ENCODE data around the gene SEC31B. TPM values are rescaled to one million over a fixed set of nuclear protein-coding genes. Genes with fewer than 3 reads are reported as not detected.

The SEC31B gene
- total and polyA plus RNA-seq, 9 donors: 5.3 to 15.6 (median 8.9) TPM

DNA sequence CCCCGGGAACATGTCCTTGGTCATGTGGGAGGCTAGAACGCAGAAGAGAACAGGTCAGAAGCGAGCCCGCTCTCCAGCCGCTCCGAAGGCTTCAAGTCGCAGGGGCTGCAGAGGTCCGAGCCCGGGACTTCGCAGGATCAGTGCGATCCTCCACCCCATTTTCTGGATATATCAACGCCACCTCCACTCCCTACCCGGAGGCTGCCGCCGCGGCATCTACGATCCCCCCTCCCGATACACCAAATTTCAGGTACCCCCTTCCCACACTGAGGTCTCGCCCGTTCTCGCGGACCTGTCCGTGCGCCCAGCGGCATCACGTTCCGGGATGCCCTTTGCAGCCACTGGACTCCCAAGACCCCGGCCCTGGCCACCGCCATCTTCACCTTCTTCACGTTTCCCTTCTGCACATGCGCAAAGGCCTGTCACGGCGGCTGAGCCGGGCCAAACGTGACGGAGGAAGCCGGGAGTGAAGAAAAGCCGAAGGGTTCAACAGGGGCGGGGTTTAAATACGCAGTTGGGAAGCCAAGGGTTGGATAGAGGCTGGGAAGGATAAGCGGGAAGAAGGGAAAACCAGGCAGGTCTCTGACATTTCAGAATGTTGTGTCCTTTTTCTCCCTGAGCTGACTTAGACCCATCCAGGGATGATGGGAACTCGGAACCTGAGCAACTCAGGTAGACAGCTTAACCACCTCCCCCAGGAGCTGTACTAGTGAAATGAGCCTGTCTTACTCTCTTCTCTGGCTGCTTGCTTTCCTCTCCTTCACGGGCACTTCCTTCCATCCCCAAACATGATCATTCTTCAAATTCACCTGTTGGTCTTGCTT, 10.0 kb upstream of the SEC31B start, which contains the start of gene NDUFB8:
TSS of gene NDUFB8 (minus strand) at position 397 of the 824 bp plus-strand sequence. CDS start at position 377, 20 bp downstream.
- peak; percentile 96 for DNase-seq
- H3K4me1 ChIP-seq (ENCODE audit: control insufficient read depth, insufficient read depth, low read length): peaks cover 10% of the 10 kb centered on the region
- 0% methylated on average over 41 of the region's 43 CpGs for WGBS (ENCODE audit: insufficient coverage)
- peak within 1 kb of the TSS; percentile 92 for H3K27ac ChIP-seq (ENCODE audit: low read length)
- peak within 1 kb of the TSS; percentile 90 for H3K4me3 ChIP-seq (ENCODE audit: low read length)
- no peaks in the 10 kb centered on the region for H3K9me3 ChIP-seq (replicated peaks; ENCODE audit: control insufficient read depth, low read depth, low read length)
- H3K27me3 ChIP-seq (ENCODE audit: control insufficient read depth, insufficient read depth, low read length): no peaks in the 10 kb centered on the region
- H3K36me3 ChIP-seq (ENCODE audit: control insufficient read depth, insufficient read depth, low read length): peaks cover 30% of the 10 kb centered on the region

DNA sequence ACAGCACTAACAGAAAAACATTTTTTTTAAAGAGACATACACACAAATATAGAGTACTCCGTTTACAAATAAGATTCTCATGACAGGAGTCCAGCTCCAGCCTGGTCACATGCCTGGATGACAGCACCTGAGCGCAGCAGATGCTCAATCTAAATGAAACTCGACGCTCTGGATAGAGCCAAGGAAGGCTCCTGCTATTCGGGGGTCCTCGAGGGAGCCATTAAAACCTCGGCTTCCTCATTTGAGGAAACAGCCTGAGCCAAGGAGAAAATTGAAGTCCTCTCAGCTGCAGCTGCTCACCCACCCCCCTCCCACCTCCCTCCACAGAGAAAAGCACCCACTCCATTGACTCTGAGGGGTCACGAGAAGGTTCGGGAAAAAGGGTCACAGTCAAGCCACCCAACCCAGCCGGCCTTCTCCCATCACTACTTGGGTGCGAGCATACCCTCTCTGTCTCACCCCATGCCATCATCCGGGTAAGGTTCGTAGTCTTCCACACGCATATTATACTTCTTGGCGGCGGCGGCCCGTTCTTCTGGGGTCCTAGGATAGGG, 9.3 kb upstream of the SEC31B start:
- Histone ChIP-seq H3K36me3 (ENCODE audit: control insufficient read depth, insufficient read depth, low read length) (peaks cover 37% of the 10 kb centered on the region), H3K27ac (ENCODE audit: low read length) (peak overlapping the region; percentile 92), H3K9me3 (replicated peaks; ENCODE audit: control insufficient read depth, low read depth, low read length) (no peaks in the 10 kb centered on the region), H3K27me3 (ENCODE audit: control insufficient read depth, insufficient read depth, low read length) (no peaks in the 10 kb centered on the region), H3K4me3 (ENCODE audit: low read length) (peak overlapping the region; percentile 90), H3K4me1 (ENCODE audit: control insufficient read depth, insufficient read depth, low read length) (peaks cover 10% of the 10 kb centered on the region)
- peak; percentile 94 for DNase-seq
- under 1% methylated on average over 11 of the region's 18 CpGs for WGBS (ENCODE audit: insufficient coverage)

DNA sequence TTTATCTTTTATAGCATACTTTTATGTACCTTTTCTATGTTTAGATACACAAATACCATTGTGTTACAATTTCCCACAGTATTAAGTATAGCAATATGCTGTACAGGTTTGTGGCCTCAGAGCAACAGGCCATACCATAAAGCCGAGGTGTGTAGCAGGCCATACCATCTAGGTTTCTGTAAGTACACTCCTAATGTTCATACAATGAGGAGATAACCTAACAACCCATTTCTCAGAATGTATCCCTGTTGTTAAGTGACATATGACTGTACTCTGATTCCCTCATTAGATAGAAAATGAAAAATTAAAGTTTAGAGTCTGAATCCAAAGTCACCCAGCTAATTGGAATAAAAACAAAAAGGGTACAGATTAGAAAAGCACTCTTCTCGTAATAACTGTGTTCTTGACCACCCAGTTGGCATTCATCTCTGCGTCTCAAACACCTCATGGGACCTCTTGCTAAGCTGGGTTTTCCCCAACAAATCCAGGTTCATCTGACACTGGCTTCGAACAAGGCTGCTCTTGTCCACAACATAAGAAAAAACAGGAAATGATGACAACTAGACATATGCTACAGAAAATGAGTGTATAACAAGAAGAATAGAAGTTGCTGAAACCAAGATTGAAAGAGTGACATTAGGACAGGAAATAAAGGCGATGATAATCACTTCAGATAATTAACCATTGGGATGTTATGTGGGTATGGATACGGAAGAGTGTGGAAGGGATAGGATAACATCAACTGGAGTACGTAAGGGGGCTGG, 8.6 kb upstream of the SEC31B start:
- no CpG with 5 or more reads among the region's 7 CpGs for WGBS (ENCODE audit: insufficient coverage)
- peak; percentile 24 for DNase-seq
- no peaks in the 10 kb centered on the region for H3K27me3 ChIP-seq (ENCODE audit: control insufficient read depth, insufficient read depth, low read length)
- H3K36me3 ChIP-seq (ENCODE audit: control insufficient read depth, insufficient read depth, low read length): peaks cover 44% of the 10 kb centered on the region
- peak overlapping the region; percentile 90 for H3K4me3 ChIP-seq (ENCODE audit: low read length)
- peak overlapping the region; percentile 92 for H3K27ac ChIP-seq (ENCODE audit: low read length)
- H3K9me3 ChIP-seq (replicated peaks; ENCODE audit: control insufficient read depth, low read depth, low read length): no peaks in the 10 kb centered on the region
- peaks cover 10% of the 10 kb centered on the region for H3K4me1 ChIP-seq (ENCODE audit: control insufficient read depth, insufficient read depth, low read length)

DNA sequence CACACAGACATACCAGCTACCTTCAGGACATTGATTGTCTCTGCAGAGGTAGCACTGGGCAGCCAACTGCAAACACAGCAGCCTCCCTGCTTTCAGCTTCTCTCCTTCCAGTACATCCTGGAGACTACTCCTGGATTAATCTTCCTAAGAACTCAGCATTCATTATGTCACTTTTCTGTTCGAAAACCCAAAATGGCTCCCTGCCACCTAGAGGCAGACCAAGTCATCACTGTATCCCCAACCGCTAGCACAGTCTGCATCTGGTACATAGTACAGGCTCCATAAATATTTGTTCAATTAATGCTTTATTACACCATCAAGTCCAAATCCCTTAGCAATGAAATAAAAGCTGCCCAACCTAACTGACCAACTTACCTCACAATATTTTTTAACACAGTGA, 5.0 kb upstream of the SEC31B start:
- Histone ChIP-seq H3K4me3 (ENCODE audit: low read length) (no peak overlapping the region), H3K36me3 (ENCODE audit: control insufficient read depth, insufficient read depth, low read length) (peaks cover 44% of the 10 kb centered on the region), H3K4me1 (ENCODE audit: control insufficient read depth, insufficient read depth, low read length) (peaks cover 11% of the 10 kb centered on the region), H3K27ac (ENCODE audit: low read length) (no peak overlapping the region), H3K9me3 (replicated peaks; ENCODE audit: control insufficient read depth, low read depth, low read length) (no peaks in the 10 kb centered on the region), H3K27me3 (ENCODE audit: control insufficient read depth, insufficient read depth, low read length) (peaks cover 9% of the 10 kb centered on the region)
- DNase-seq: no peak
- WGBS (ENCODE audit: insufficient coverage): 83% methylated on average over 2 of the region's 2 CpGs

DNA sequence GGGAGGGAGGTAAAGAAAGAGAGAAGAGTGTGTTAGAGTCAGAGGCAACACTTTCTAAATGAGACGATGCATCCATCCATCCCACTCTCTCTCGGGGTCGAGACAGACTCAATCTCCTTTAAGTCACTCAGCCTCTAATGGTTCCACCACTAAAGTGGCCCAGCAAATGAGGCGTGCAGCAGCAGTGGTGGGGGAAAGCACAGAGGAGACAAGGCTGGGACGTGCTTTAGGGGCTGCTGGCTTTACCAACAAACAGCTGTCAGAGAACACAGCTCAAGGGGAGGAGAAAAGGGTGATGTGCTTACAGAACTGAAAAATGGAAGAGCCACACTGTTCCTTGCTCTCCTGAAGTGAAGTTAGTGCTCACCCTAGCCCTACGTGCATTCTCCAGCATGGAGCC, 4.5 kb upstream of the SEC31B start:
- peaks cover 13% of the 10 kb centered on the region for H3K27me3 ChIP-seq (ENCODE audit: control insufficient read depth, insufficient read depth, low read length)
- DNase-seq: no peak
- peaks cover 13% of the 10 kb centered on the region for H3K4me1 ChIP-seq (ENCODE audit: control insufficient read depth, insufficient read depth, low read length)
- 56% methylated on average over 2 of the region's 6 CpGs for WGBS (ENCODE audit: insufficient coverage)
- no peak overlapping the region for H3K27ac ChIP-seq (ENCODE audit: low read length)
- H3K9me3 ChIP-seq (replicated peaks; ENCODE audit: control insufficient read depth, low read depth, low read length): no peaks in the 10 kb centered on the region
- H3K4me3 ChIP-seq (ENCODE audit: low read length): no peak overlapping the region
- peaks cover 44% of the 10 kb centered on the region for H3K36me3 ChIP-seq (ENCODE audit: control insufficient read depth, insufficient read depth, low read length)

DNA sequence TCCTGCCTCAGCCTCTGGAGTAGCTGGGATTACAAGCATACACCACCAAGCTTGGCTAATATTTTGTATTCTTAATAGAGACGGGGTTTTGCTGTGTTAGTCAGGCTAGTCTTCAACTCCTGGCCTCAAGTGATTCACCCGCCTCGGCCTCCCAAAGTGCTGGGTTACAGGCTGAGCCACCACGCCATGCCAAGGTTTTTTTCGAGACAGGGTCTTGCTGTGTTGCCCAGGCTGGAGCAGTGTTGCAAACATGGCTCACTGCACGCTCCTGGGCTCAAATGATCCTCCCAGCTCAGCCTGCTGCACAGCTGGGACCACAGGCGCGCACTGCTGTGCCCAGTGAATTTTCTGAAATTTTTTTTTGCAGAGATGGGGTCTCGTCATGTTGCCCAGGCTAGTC, 3.3 kb upstream of the SEC31B start:
- DNase-seq: no peak
- H3K4me1 ChIP-seq (ENCODE audit: control insufficient read depth, insufficient read depth, low read length): peaks cover 11% of the 10 kb centered on the region
- no peak overlapping the region for H3K27ac ChIP-seq (ENCODE audit: low read length)
- H3K9me3 ChIP-seq (replicated peaks; ENCODE audit: control insufficient read depth, low read depth, low read length): no peaks in the 10 kb centered on the region
- peaks cover 18% of the 10 kb centered on the region for H3K27me3 ChIP-seq (ENCODE audit: control insufficient read depth, insufficient read depth, low read length)
- 98% methylated on average over 5 of the region's 9 CpGs for WGBS (ENCODE audit: insufficient coverage)
- H3K4me3 ChIP-seq (ENCODE audit: low read length): no peak overlapping the region
- H3K36me3 ChIP-seq (ENCODE audit: control insufficient read depth, insufficient read depth, low read length): peaks cover 41% of the 10 kb centered on the region

DNA sequence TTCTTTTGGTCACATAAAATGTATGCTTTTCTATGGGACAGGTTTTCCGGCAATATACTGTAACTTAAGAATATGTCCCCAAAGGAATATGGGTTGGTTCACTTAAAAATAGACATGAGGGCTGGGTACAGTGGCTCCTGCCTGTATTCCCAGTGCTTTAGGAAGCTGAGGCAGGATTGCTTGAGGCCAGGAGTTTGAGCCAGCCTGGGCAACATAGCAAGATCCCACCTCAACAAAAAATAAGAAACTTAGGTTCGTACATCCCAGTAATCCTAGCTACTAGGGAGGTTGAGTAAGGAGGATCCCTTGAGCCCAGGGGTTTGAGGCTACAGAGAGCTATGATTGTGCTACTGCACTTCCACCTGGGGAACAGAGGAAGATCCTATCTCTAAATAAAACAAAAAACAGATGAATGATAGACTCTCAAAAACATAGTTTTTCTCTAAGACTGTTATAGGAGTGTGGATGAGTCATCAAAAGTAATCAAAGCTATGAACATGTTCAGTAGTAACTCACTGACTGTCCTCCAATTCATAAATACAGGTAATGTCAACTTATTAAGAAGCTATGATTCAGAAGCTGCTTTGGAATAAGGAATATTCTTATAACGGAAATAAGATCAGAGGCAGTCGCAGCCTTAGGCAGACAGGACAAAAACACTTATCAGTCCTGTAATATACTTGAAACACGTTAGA, 2.6 kb upstream of the SEC31B start:
- DNase-seq: no peak
- Histone ChIP-seq H3K27ac (ENCODE audit: low read length) (no peak overlapping the region), H3K27me3 (ENCODE audit: control insufficient read depth, insufficient read depth, low read length) (peaks cover 18% of the 10 kb centered on the region), H3K4me1 (ENCODE audit: control insufficient read depth, insufficient read depth, low read length) (peaks cover 11% of the 10 kb centered on the region), H3K4me3 (ENCODE audit: low read length) (no peak overlapping the region), H3K9me3 (replicated peaks; ENCODE audit: control insufficient read depth, low read depth, low read length) (no peaks in the 10 kb centered on the region), H3K36me3 (ENCODE audit: control insufficient read depth, insufficient read depth, low read length) (peaks cover 39% of the 10 kb centered on the region)
- WGBS (ENCODE audit: insufficient coverage): no CpG with 5 or more reads among the region's 5 CpGs

DNA sequence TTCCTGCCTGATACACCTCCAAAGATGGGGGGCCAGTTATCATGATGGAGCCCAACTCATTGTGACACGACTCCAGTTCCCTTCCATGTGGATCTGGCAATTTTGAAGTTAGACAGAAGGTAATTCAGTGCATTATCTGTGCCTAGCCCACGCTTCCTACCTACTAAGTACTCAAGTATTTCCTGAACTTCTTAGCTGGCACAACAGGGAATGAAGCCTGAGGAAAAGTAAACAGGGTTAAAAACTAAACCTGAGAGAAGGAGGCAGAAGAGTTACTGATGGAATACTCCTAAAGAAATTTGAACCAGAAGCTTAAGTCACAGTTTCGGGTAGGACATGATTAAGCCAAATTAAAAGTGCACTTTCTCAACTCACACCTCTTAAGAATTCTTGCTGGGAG, 1.1 kb upstream of the SEC31B start:
- H3K27me3 ChIP-seq (ENCODE audit: control insufficient read depth, insufficient read depth, low read length): peaks cover 18% of the 10 kb centered on the region
- H3K4me1 ChIP-seq (ENCODE audit: control insufficient read depth, insufficient read depth, low read length): peaks cover 11% of the 10 kb centered on the region
- WGBS (ENCODE audit: insufficient coverage): 82% methylated on average over 1 of the region's 3 CpGs
- H3K9me3 ChIP-seq (replicated peaks; ENCODE audit: control insufficient read depth, low read depth, low read length): no peaks in the 10 kb centered on the region
- H3K27ac ChIP-seq (ENCODE audit: low read length): no peak overlapping the region
- no peak overlapping the region for H3K4me3 ChIP-seq (ENCODE audit: low read length)
- no peak for DNase-seq
- peaks cover 24% of the 10 kb centered on the region for H3K36me3 ChIP-seq (ENCODE audit: control insufficient read depth, insufficient read depth, low read length)

DNA sequence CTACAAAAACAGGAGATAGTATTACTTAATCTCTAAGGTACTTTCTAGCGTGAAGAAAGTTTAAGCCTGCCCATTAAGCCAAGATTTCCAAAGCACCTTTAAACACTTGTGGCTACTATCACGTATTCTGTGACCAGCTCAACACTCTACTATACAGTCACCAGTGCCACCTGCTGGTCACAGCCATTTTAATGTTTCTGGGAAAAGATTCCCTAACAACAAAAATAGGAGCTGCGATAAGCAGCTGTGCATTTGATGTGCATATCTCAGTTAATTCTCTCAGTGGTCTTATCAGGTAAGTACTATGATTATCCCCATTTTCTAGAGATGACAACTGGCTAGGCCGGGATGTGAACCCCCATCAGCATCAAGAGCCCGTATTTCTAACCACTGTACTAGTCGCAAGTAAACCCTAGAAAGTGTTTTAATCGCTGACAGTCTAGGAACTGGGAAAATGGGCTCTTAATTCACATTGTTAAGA, 860 bp downstream of the SEC31B start:
- Histone ChIP-seq H3K4me1 (ENCODE audit: control insufficient read depth, insufficient read depth, low read length) (peaks cover 11% of the 10 kb centered on the region), H3K9me3 (replicated peaks; ENCODE audit: control insufficient read depth, low read depth, low read length) (no peaks in the 10 kb centered on the region), H3K36me3 (ENCODE audit: control insufficient read depth, insufficient read depth, low read length) (peaks cover 5% of the 10 kb centered on the region), H3K27me3 (ENCODE audit: control insufficient read depth, insufficient read depth, low read length) (peaks cover 18% of the 10 kb centered on the region), H3K27ac (ENCODE audit: low read length) (no peak overlapping the region), H3K4me3 (ENCODE audit: low read length) (peak overlapping the region; percentile 20)
- 20% methylated on average over 1 of the region's 7 CpGs for WGBS (ENCODE audit: insufficient coverage)
- peak; percentile 73 for DNase-seq

Data from muscle of leg (tissue), 11 donors.